Tibial nerve (tissue), 4 donors: Measurements from ENCODE around the gene FANCD2. TPM values are rescaled to one million over a fixed set of nuclear protein-coding genes. Genes with fewer than 3 reads are reported as not detected.
"Not testable (repeated sequence)": the region's sequence is repeated elsewhere in the genome, so short reads cannot be mapped to it uniquely, and the experiment has no call there.

ENCODE experiments used
- DNase-seq, 2 donors: peaks; one replicate each; pipeline ENCODE4 v3.0.0-alpha.2; 2019; ENCODE audit warnings: low spot score in 2 of 2
- H3K27ac ChIP-seq, 4 donors: fragments of 200-600 bp; sonication (generic) in 3 of 4; one replicate each; pipeline ENCODE4 v1.5.1; 2017 to 2019; ENCODE audit warnings: mild to moderate bottlenecking in 1 of 4
- H3K27me3 ChIP-seq, 2 donors: fragments of 200-600 bp; sonication (generic) in 1 of 2; one replicate each; pipeline versions ENCODE4 v1.5.1 to v1.6.0; 2017 to 2019
- H3K36me3 ChIP-seq, 3 donors: fragments of 200-600 bp; sonication (generic); one replicate each; pipeline ENCODE4 v1.5.1; 2018 to 2019
- H3K4me1 ChIP-seq, 4 donors: fragments of 200-600 bp; sonication (generic) in 3 of 4; one replicate each; pipeline ENCODE4 v1.5.1; 2017 to 2019
- H3K4me3 ChIP-seq, 4 donors: fragments of 200-600 bp; sonication (generic) in 3 of 4; one replicate each; pipeline ENCODE4 v1.5.1; 2017 to 2019; ENCODE audit warnings: mild to moderate bottlenecking in 1 of 4, moderate library complexity in 1 of 4
- H3K9me3 ChIP-seq, 4 donors: fragments of 200-600 bp; sonication (generic) in 3 of 4; one replicate each; pipeline ENCODE4 v1.5.1; 2017 to 2019
- EP300 ChIP-seq, 2 donors: sonication (generic); formaldehyde crosslinking; IDR thresholded peaks; one replicate each; pipeline ENCODE4 v1.6.1; 2017; ENCODE audit warnings: antibody characterized with exemption in 2 of 2, mild to moderate bottlenecking in 1 of 2
- POLR2A ChIP-seq, 2 donors: fragments of 450-650 bp; IDR thresholded peaks; one replicate each; pipeline ENCODE4 v1.6.1; 2017; ENCODE audit warnings: antibody characterized with exemption in 2 of 2, mild to moderate bottlenecking in 2 of 2, moderate library complexity in 2 of 2
- WGBS, 2 donors: methylation state at CpG; one replicate each; pipeline ENCODE4 v1.1.5; 2018; 5-methylcytosine and 5-hydroxymethylcytosine counted together
- total RNA-seq, 4 donors: library from RNA; depleted of rRNA; stranded (reverse); fragments of >200 nt; gene quantifications; one replicate each; pipeline ENCODE4 v1.1.0, GENCODE V29; 2016
- TF ChIP-seq, protein P1 (sequence below), 5 experiments: fragments of 200-600 bp in 3 of 5; fragments of 450-650 bp in 2 of 5; sonication (generic) in 3 of 5; IDR thresholded peaks; one replicate each; pipeline ENCODE4 v1.5.1; 2016 to 2019; ENCODE audit warnings: antibody characterized with exemption in 5 of 5, mild to moderate bottlenecking in 3 of 5, moderate library complexity in 2 of 5

Gene FANCD2
- total RNA-seq, 4 donors from 2014 or later, result 2.0 to 13.7 (median 7.6) TPM

- Histone ChIP-seq H3K36me3 (peaks cover 0 to 16% (median 0%) of the 10 kb centered on the region in 3 donors), H3K27me3 (no peaks in the 10 kb centered on the region), H3K27ac (no peak overlapping the region), H3K4me1 (peaks cover 0 to 28% (median 12%) of the 10 kb centered on the region in 4 donors), H3K4me3 (no peak overlapping the region), H3K9me3 (no peaks in the 10 kb centered on the region)
- TF ChIP-seq EP300 (IDR thresholded peaks at IDR 0.05) (no peak), POLR2A (IDR thresholded peaks at IDR 0.05) (no peak)
- TF ChIP-seq, protein P1, sequence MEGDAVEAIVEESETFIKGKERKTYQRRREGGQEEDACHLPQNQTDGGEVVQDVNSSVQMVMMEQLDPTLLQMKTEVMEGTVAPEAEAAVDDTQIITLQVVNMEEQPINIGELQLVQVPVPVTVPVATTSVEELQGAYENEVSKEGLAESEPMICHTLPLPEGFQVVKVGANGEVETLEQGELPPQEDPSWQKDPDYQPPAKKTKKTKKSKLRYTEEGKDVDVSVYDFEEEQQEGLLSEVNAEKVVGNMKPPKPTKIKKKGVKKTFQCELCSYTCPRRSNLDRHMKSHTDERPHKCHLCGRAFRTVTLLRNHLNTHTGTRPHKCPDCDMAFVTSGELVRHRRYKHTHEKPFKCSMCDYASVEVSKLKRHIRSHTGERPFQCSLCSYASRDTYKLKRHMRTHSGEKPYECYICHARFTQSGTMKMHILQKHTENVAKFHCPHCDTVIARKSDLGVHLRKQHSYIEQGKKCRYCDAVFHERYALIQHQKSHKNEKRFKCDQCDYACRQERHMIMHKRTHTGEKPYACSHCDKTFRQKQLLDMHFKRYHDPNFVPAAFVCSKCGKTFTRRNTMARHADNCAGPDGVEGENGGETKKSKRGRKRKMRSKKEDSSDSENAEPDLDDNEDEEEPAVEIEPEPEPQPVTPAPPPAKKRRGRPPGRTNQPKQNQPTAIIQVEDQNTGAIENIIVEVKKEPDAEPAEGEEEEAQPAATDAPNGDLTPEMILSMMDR (IDR thresholded peaks at IDR 0.05), result no peak
- DNase-seq, result no peak
- 71 to 72% methylated on average over 10 of the region's 10 CpGs for WGBS, 2 donors
Observed at GRCh38 chr3:10006048-10006761, 20.0 kb upstream of the FANCD2 start.

GRCh38 chr3:10006762-10007090 lies 19.5 kb upstream of the FANCD2 start:
- Histone ChIP-seq H3K27ac (no peak overlapping the region), H3K9me3 (no peaks in the 10 kb centered on the region), H3K4me3 (no peak overlapping the region), H3K36me3 (peaks cover 0 to 16% (median 0%) of the 10 kb centered on the region in 3 donors), H3K4me1 (peaks cover 0 to 34% (median 17%) of the 10 kb centered on the region in 4 donors), H3K27me3 (no peaks in the 10 kb centered on the region)
- no peak for DNase-seq
- 81 to 85% methylated on average over 8 of the region's 8 CpGs for WGBS, 2 donors
- TF ChIP-seq POLR2A (IDR thresholded peaks at IDR 0.05) (no peak), EP300 (IDR thresholded peaks at IDR 0.05) (no peak)
- TF ChIP-seq, protein P1 (IDR thresholded peaks at IDR 0.05), result no peak

- Histone ChIP-seq H3K27ac (no peak overlapping the region), H3K9me3 (no peaks in the 10 kb centered on the region), H3K4me3 (no peak overlapping the region), H3K27me3 (no peaks in the 10 kb centered on the region), H3K4me1 (peaks cover 0 to 35% (median 17%) of the 10 kb centered on the region in 4 donors), H3K36me3 (peaks cover 0 to 15% (median 0%) of the 10 kb centered on the region in 3 donors)
- 75 to 84% methylated on average over 7 of the region's 7 CpGs for WGBS, 2 donors
- DNase-seq, result no peak
- no peak for TF ChIP-seq POLR2A (IDR thresholded peaks at IDR 0.05)
Observed at GRCh38 chr3:10007126-10007782, 19.0 kb upstream of the FANCD2 start.

GRCh38 chr3:10008216-10008587 lies 18.0 kb upstream of the FANCD2 start:
- not testable (repeated sequence) for H3K36me3 ChIP-seq, H3K27me3 ChIP-seq, H3K27ac ChIP-seq, DNase-seq, H3K4me3 ChIP-seq, H3K9me3 ChIP-seq
- 74 to 76% methylated on average over 4 of the region's 4 CpGs for WGBS, 2 donors
- H3K4me1 ChIP-seq, result peaks cover 0 to 35% (median 17%) of the 10 kb centered on the region in 4 donors

GRCh38 chr3:10008588-10009344 lies 17.5 kb upstream of the FANCD2 start:
- 5% methylated on average over 18 to 22 of the region's 23 CpGs for WGBS, 2 donors
- Histone ChIP-seq H3K27ac (peak overlapping the region in 3 of 4 donors; percentile 1 to 51 (median 15)), H3K4me1 (peaks cover 0 to 35% (median 17%) of the 10 kb centered on the region in 4 donors)

GRCh38 chr3:10010421-10010877 lies 15.8 kb upstream of the FANCD2 start:
- no peaks in the 10 kb centered on the region for H3K27me3 ChIP-seq
- DNase-seq, result no peak
- no peaks in the 10 kb centered on the region for H3K9me3 ChIP-seq
- WGBS, 2 donors, result 8 to 16% methylated on average over 4 to 9 of the region's 9 CpGs
- H3K27ac ChIP-seq, result peak overlapping the region in 3 of 4 donors; percentile 70 to 73 (median 70)
- peaks cover 0 to 44% (median 25%) of the 10 kb centered on the region in 4 donors for H3K4me1 ChIP-seq
- H3K36me3 ChIP-seq, result no peaks in the 10 kb centered on the region
- TF ChIP-seq EP300 (IDR thresholded peaks at IDR 0.05) (no peak), POLR2A (IDR thresholded peaks at IDR 0.05) (no peak)
- TF ChIP-seq, protein P1 (IDR thresholded peaks at IDR 0.05), result no peak
- peak overlapping the region; percentile 38 to 66 (median 60) for H3K4me3 ChIP-seq

More at GRCh38 chr3:10008588-10009344, 17.5 kb upstream of the FANCD2 start:
- peak; percentile 84 to 90 for DNase-seq
- TF ChIP-seq POLR2A (IDR thresholded peaks at IDR 0.05) (peak in 1 of 2 donors; percentile 21), EP300 (IDR thresholded peaks at IDR 0.05) (no peak)
- Histone ChIP-seq H3K27me3 (no peaks in the 10 kb centered on the region), H3K9me3 (no peaks in the 10 kb centered on the region), H3K4me3 (peak overlapping the region; percentile 25 to 52 (median 43)), H3K36me3 (peaks cover 0 to 3% (median 0%) of the 10 kb centered on the region in 3 donors)
